Hepatocyte (in vitro differentiated cells): ENCODE data around the gene LGR5. TPM values are rescaled to one million over a fixed set of nuclear protein-coding genes. Genes with fewer than 3 reads are reported as not detected.

Experiments
- DNase-seq: peaks from one replicate; pipeline ENCODE4 v3.0.0-alpha.2; 2016; ENCODE audit warnings: low spot score
- H2AFZ ChIP-seq: fragments of 200-600 bp; sonication (generic); 2 replicates; pipeline ENCODE4 v1.6.0; 2016; ENCODE audit warnings: antibody characterized with exemption, mild to moderate bottlenecking
- H3K27ac ChIP-seq: fragments of 200-600 bp; sonication (generic); 2 replicates; pipeline ENCODE4 v1.5.1; 2016; ENCODE audit warnings: mild to moderate bottlenecking
- H3K27me3 ChIP-seq: fragments of 200-600 bp; sonication (generic); 2 replicates; pipeline ENCODE4 v1.6.1; 2016
- H3K36me3 ChIP-seq: fragments of 200-600 bp; sonication (generic); replicated peaks from 2 replicates; pipeline ENCODE4 v1.5.1; 2016; ENCODE audit warnings: low read depth; ENCODE audit not compliant: insufficient read depth
- H3K4me1 ChIP-seq: fragments of 200-600 bp; sonication (generic); 2 replicates; pipeline ENCODE4 v1.5.1; 2016; ENCODE audit warnings: mild to moderate bottlenecking, moderate library complexity; ENCODE audit not compliant: insufficient read depth
- H3K4me2 ChIP-seq: fragments of 200-600 bp; sonication (generic); 2 replicates; pipeline ENCODE4 v1.6.0; 2016
- H3K4me3 ChIP-seq: fragments of 200-600 bp; sonication (generic); 2 replicates; pipeline ENCODE4 v1.5.1; 2016; ENCODE audit warnings: mild to moderate bottlenecking
- H3K79me2 ChIP-seq: fragments of 200-600 bp; sonication (generic); 2 replicates; pipeline ENCODE4 v1.6.0; 2017; ENCODE audit warnings: mild to moderate bottlenecking
- H3K9me2 ChIP-seq: fragments of 200-600 bp; sonication (generic); replicated peaks from 2 replicates; pipeline ENCODE4 v1.6.0; 2017; ENCODE audit warnings: mild to moderate bottlenecking; ENCODE audit not compliant: insufficient read depth
- H3K9me3 ChIP-seq: fragments of 200-600 bp; sonication (generic); 2 replicates; pipeline ENCODE4 v1.5.1; 2016; ENCODE audit warnings: low read depth, mild to moderate bottlenecking
- H4K20me1 ChIP-seq: fragments of 200-600 bp; sonication (generic); 2 replicates; pipeline ENCODE4 v1.6.0; 2016; ENCODE audit warnings: mild to moderate bottlenecking; ENCODE audit not compliant: insufficient read depth, poor library complexity, severe bottlenecking
- CTCF ChIP-seq: fragments of 200-600 bp; sonication (generic); IDR thresholded peaks from 2 replicates; pipeline ENCODE4 v1.5.1; 2016; ENCODE audit warnings: antibody characterized with exemption, mild to moderate bottlenecking; ENCODE audit not compliant: poor library complexity
- EZH2 ChIP-seq: fragments of 200-600 bp; sonication (generic); IDR thresholded peaks from 2 replicates; pipeline ENCODE4 v1.6.1; 2016; ENCODE audit warnings: antibody characterized with exemption, mild to moderate bottlenecking, borderline replicate concordance
- EZH2phosphoT487 ChIP-seq: fragments of 200-600 bp; sonication (generic); IDR thresholded peaks from one replicate; pipeline ENCODE4 v1.6.1; 2018; ENCODE audit warnings: antibody characterized with exemption, mild to moderate bottlenecking, low read depth, moderate library complexity; ENCODE audit not compliant: unreplicated experiment, severe bottlenecking
- WGBS: methylation state at CpG from one replicate; pipeline ENCODE4 v1.1.6; 2016; ENCODE audit warnings: low lambda C conversion rate; ENCODE audit errors: missing lambda C conversion rate; 5-methylcytosine and 5-hydroxymethylcytosine counted together
- polyA plus RNA-seq: library from polyadenylated mRNA; unstranded; fragments of >200 nt; fragmentation: Nextera tagmentation; extraction: Ambion mirVana; gene quantifications from 2 replicates; pipeline ENCODE4 v1.2.1, GENCODE V29; 2016
- total RNA-seq: library from RNA; depleted of rRNA; stranded (reverse); fragments of >200 nt; gene quantifications from 2 replicates; pipeline ENCODE4 v1.2.3, GENCODE V29; 2014

Gene LGR5
- total and polyA plus RNA-seq, 2 experiments from 2014 or later = 4.4 to 5.7 TPM

GRCh38 chr12:71431991-71432390 is 7.6 kb upstream of the LGR5 start:
- Histone ChIP-seq H3K36me3 (no peaks in the 10 kb centered on the region), H4K20me1 (no peaks in the 10 kb centered on the region), H3K9me2 (no peaks in the 10 kb centered on the region), H3K4me2 (no peak overlapping the region), H3K27me3 (no peaks in the 10 kb centered on the region), H3K27ac (no peak overlapping the region), H3K4me3 (no peak overlapping the region), H3K4me1 (no peaks in the 10 kb centered on the region), H3K79me2 (no peaks in the 10 kb centered on the region), H2AFZ (no peak overlapping the region), H3K9me3 (peaks cover 3% of the 10 kb centered on the region)
- no peak for TF ChIP-seq EZH2
- TF ChIP-seq CTCF = no peak
- no peak for TF ChIP-seq EZH2phosphoT487
- no peak for DNase-seq
- 82% methylated on average over 3 of the region's 3 CpGs for WGBS

- peaks cover 3% of the 10 kb centered on the region for H3K9me3 ChIP-seq
- no peaks in the 10 kb centered on the region for H4K20me1 ChIP-seq
- no peak overlapping the region for H2AFZ ChIP-seq
- no peaks in the 10 kb centered on the region for H3K36me3 ChIP-seq
- H3K4me3 ChIP-seq = no peak overlapping the region
- WGBS = 92% methylated on average over 5 of the region's 5 CpGs
- peaks cover 9% of the 10 kb centered on the region for H3K27me3 ChIP-seq
- H3K4me1 ChIP-seq = no peaks in the 10 kb centered on the region
- TF ChIP-seq EZH2 (no peak), EZH2phosphoT487 (no peak), CTCF (no peak)
- H3K4me2 ChIP-seq = no peak overlapping the region
- H3K9me2 ChIP-seq = no peaks in the 10 kb centered on the region
- H3K79me2 ChIP-seq = no peaks in the 10 kb centered on the region
- no peak for DNase-seq
- no peak overlapping the region for H3K27ac ChIP-seq
Measured at GRCh38 chr12:71432936-71433335, 6.7 kb upstream of the LGR5 start.

GRCh38 chr12:71436696-71437095 is 2.9 kb upstream of the LGR5 start:
- H3K4me3 ChIP-seq = no peak overlapping the region
- H4K20me1 ChIP-seq = no peaks in the 10 kb centered on the region
- no peaks in the 10 kb centered on the region for H3K79me2 ChIP-seq
- no peak overlapping the region for H2AFZ ChIP-seq
- peaks cover 14% of the 10 kb centered on the region for H3K4me1 ChIP-seq
- H3K4me2 ChIP-seq = no peak overlapping the region
- H3K36me3 ChIP-seq = no peaks in the 10 kb centered on the region
- no peaks in the 10 kb centered on the region for H3K9me2 ChIP-seq
- TF ChIP-seq CTCF = no peak
- no peak for TF ChIP-seq EZH2phosphoT487
- TF ChIP-seq EZH2 = no peak
- H3K27me3 ChIP-seq = peaks cover 34% of the 10 kb centered on the region
- DNase-seq = no peak
- H3K27ac ChIP-seq = no peak overlapping the region
- H3K9me3 ChIP-seq = peaks cover 3% of the 10 kb centered on the region
